HEK293 (cell line): ENCODE data around the gene FAM83F.
A peak's percentile ranks its signal among the peaks of the same experiment; 100 is the strongest.

Source experiments
- CTCF ChIA-PET: fragments of 350-600 bp; formaldehyde crosslinking; extraction: SDS; loops from one replicate; lab custom pipeline; 2021; ENCODE audit warnings: antibody characterized with exemption; lab: Yijun Ruan, JAX
- POLR2A ChIA-PET: fragments of 300-600 bp; formaldehyde crosslinking; extraction: SDS; loops from one replicate; lab custom pipeline; 2020; ENCODE audit warnings: antibody characterized with exemption, inconsistent platforms; lab: Yijun Ruan, JAX
- H3K27ac ChIP-seq: fragments of 200-500 bp; sonication (Bioruptor generic); 2 replicates; pipeline ENCODE4 v1.5.1; 2014; ENCODE audit warnings: low read depth, low read length, control low read depth, inconsistent platforms; ENCODE audit errors: extremely low read depth
- H3K36me3 ChIP-seq, 2 experiments: fragments of 200-500 bp in 1 of 2; sonication (Bioruptor generic) in 1 of 2; 1 replicate in 1 of 2; 2 replicates in 1 of 2; pipeline ENCODE4 v1.5.1; 2014 to 2017; ENCODE audit warnings: inconsistent platforms in 2 of 2, low read length in 2 of 2; ENCODE audit not compliant: control insufficient read depth in 2 of 2, insufficient read depth in 1 of 2
- H3K4me1 ChIP-seq: fragments of 200-500 bp; sonication (Bioruptor generic); 2 replicates; pipeline ENCODE4 v1.5.1; 2014; ENCODE audit warnings: mild to moderate bottlenecking, low read length, inconsistent platforms; ENCODE audit not compliant: control insufficient read depth, insufficient read depth
- H3K4me3 ChIP-seq: 2 replicates; pipeline ENCODE4 v1.5.1; 2011; ENCODE audit warnings: low read depth, mild to moderate bottlenecking, control low read depth, low read length, moderate library complexity
- H3K9me3 ChIP-seq: fragments of 200-500 bp; sonication (Bioruptor generic); 2 replicates; pipeline ENCODE4 v1.5.1; 2014; ENCODE audit warnings: low read depth, low read length, inconsistent platforms; ENCODE audit not compliant: control insufficient read depth, insufficient read depth
- CTCF ChIP-seq: fragments of 450-650 bp; formaldehyde crosslinking; IDR thresholded peaks from 2 replicates; pipeline ENCODE4 v1.5.1; 2016; ENCODE audit warnings: missing biosample characterization, missing genetic modification characterization
- EGR2 ChIP-seq: fragments of 450-650 bp; formaldehyde crosslinking; IDR thresholded peaks from 2 replicates; pipeline ENCODE4 v1.5.1; 2016; ENCODE audit warnings: low read depth, missing biosample characterization, missing genetic modification characterization
- GLI4 ChIP-seq: fragments of 450-650 bp; formaldehyde crosslinking; IDR thresholded peaks from 2 replicates; pipeline ENCODE4 v1.5.1; 2016; ENCODE audit warnings: missing biosample characterization, missing genetic modification characterization
- HOXC10 ChIP-seq: sonication (generic); formaldehyde crosslinking; IDR thresholded peaks from 2 replicates; pipeline ENCODE4 v1.8.1; 2023; ENCODE audit warnings: mild to moderate bottlenecking, missing genetic modification reagents
- IKZF3 ChIP-seq: fragments of 450-650 bp; IDR thresholded peaks from 2 replicates; pipeline ENCODE4 v1.5.0; 2018; ENCODE audit warnings: missing biosample characterization, mild to moderate bottlenecking, missing genetic modification characterization, moderate library complexity
- PRDM1 ChIP-seq: fragments of 450-650 bp; formaldehyde crosslinking; IDR thresholded peaks from 2 replicates; pipeline ENCODE4; 2016; ENCODE audit warnings: missing biosample characterization, missing genetic modification characterization
- WT1 ChIP-seq: fragments of 450-650 bp; formaldehyde crosslinking; IDR thresholded peaks from 2 replicates; pipeline ENCODE4 v1.5.1; 2016; ENCODE audit warnings: missing biosample characterization, missing genetic modification characterization
- ZBTB11 ChIP-seq: fragments of 450-650 bp; formaldehyde crosslinking; conservative IDR thresholded peaks from 2 replicates; pipeline ENCODE4 v1.5.1; 2016; ENCODE audit warnings: low read depth, missing biosample characterization, missing genetic modification characterization
- ZBTB17 ChIP-seq: fragments of 450-650 bp; formaldehyde crosslinking; IDR thresholded peaks from 2 replicates; pipeline ENCODE4 v1.5.1; 2016; ENCODE audit warnings: missing biosample characterization, missing genetic modification characterization
- ZNF155 ChIP-seq: fragments of 450-650 bp; formaldehyde crosslinking; IDR thresholded peaks from 2 replicates; pipeline ENCODE4 v1.5.1; 2016; ENCODE audit warnings: missing biosample characterization, missing genetic modification characterization
- ZNF157 ChIP-seq: fragments of 450-650 bp; formaldehyde crosslinking; IDR thresholded peaks from 2 replicates; pipeline ENCODE4 v1.5.1; 2016; ENCODE audit warnings: missing biosample characterization, missing genetic modification characterization
- ZNF175 ChIP-seq: fragments of 450-650 bp; formaldehyde crosslinking; IDR thresholded peaks from 2 replicates; pipeline ENCODE4 v1.5.1; 2016; ENCODE audit warnings: missing biosample characterization, missing genetic modification characterization
- ZNF184 ChIP-seq: fragments of 450-650 bp; IDR thresholded peaks from 2 replicates; pipeline ENCODE4 v1.5.1; 2018; ENCODE audit warnings: missing biosample characterization, mild to moderate bottlenecking, missing genetic modification characterization
- ZNF26 ChIP-seq: fragments of 450-650 bp; formaldehyde crosslinking; IDR thresholded peaks from 2 replicates; pipeline ENCODE4 v1.5.1; 2016; ENCODE audit warnings: missing biosample characterization, missing genetic modification characterization
- ZNF302 ChIP-seq: fragments of 450-650 bp; formaldehyde crosslinking; IDR thresholded peaks from 2 replicates; pipeline ENCODE4 v1.5.1; 2016; ENCODE audit warnings: missing biosample characterization, missing genetic modification characterization, low read depth
- ZNF530 ChIP-seq: fragments of 450-650 bp; formaldehyde crosslinking; IDR thresholded peaks from 2 replicates; pipeline ENCODE4 v1.5.1; 2016; ENCODE audit warnings: low read depth, missing biosample characterization, missing genetic modification characterization
- ZNF555 ChIP-seq: fragments of 450-650 bp; formaldehyde crosslinking; conservative IDR thresholded peaks from 2 replicates; pipeline ENCODE4 v1.5.1; 2017; ENCODE audit warnings: missing biosample characterization, mild to moderate bottlenecking, missing genetic modification characterization, inconsistent platforms
- ZNF629 ChIP-seq: fragments of 450-650 bp; formaldehyde crosslinking; IDR thresholded peaks from 2 replicates; pipeline ENCODE4 v1.5.1; 2017; ENCODE audit warnings: missing biosample characterization, missing genetic modification characterization
- ZNF660 ChIP-seq: fragments of 450-650 bp; IDR thresholded peaks from 2 replicates; pipeline ENCODE4 v1.5.1; 2018; ENCODE audit warnings: missing biosample characterization, mild to moderate bottlenecking, missing genetic modification characterization
- ZNF76 ChIP-seq: fragments of 450-650 bp; formaldehyde crosslinking; IDR thresholded peaks from 2 replicates; pipeline ENCODE4; 2016; ENCODE audit warnings: low read depth, missing biosample characterization, missing genetic modification characterization, borderline replicate concordance
- ZNF843 ChIP-seq: fragments of 450-650 bp; formaldehyde crosslinking; IDR thresholded peaks from 2 replicates; pipeline ENCODE4 v1.5.1; 2016; ENCODE audit warnings: missing biosample characterization, missing genetic modification characterization
- TF ChIP-seq, protein P1 (sequence below): fragments of 450-650 bp; formaldehyde crosslinking; IDR thresholded peaks from 2 replicates; pipeline ENCODE4 v1.5.1; 2016; ENCODE audit warnings: missing biosample characterization, missing genetic modification characterization

The FAM83F gene

DNA sequence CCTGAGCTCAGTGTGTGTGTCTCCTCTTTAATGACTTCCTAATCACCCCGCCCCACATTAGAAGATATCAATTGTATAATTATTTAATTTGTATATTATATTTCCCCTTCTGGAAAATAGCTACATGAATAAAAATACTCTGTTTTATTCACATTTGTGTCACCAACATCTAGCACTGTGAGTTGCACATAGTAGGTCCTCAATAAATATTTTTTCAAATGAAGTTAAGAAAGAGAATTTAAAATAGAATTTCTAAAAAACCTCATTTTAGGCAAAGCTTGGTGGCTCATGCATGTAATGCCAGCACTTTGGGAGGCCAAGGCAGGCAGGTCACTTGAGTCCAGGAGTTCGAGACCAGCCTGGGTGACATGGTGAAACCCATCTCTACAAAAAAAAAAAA, 59.7 kb downstream of the FAM83F start:
- CTCF ChIA-PET, result interaction anchor here (0.7 to 1.1 kb wide), 6 partner anchors 10 to 429 kb away, joined by 3 to 6 read pairs (median 4); no protein-coding TSS in a partner anchor
- peaks cover 19% of the 10 kb centered on the region for H3K4me1 ChIP-seq

GRCh38 chr22:40055143-40055883, 60.6 kb downstream of the FAM83F start:
- 0 out of 2 replicates have a peak, but pooled peaks have one; percentile 16 for TF ChIP-seq ZNF629 (tag by site-specific recombination)
- TF ChIP-seq ZBTB17, result peak; percentile 30; the same call in 1 of the 2 replicates
- TF ChIP-seq PRDM1 (tag by site-specific recombination), result peak; percentile 77
- TF ChIP-seq ZNF843 (tag by site-specific recombination), result no peak
- no peak for TF ChIP-seq ZNF302
- no peaks in the 10 kb centered on the region for H3K9me3 ChIP-seq
- H3K27ac ChIP-seq, result no peak overlapping the region
- no peaks in the 10 kb centered on the region for H3K36me3 ChIP-seq
- no peak overlapping the region for H3K4me3 ChIP-seq
- POLR2A ChIA-PET, result interaction anchor here (1.2 to 2.9 kb wide), 2 partner anchors 11 to 535 kb away, joined by 3 to 19 read pairs (median 10); partner anchors contain the start of gene ATF4
- CTCF ChIA-PET, result interaction anchor here (0.5 to 0.7 kb wide), 4 partner anchors 12 to 428 kb away, joined by 3 to 4 read pairs (median 3); no protein-coding TSS in a partner anchor
- peaks cover 19% of the 10 kb centered on the region for H3K4me1 ChIP-seq

More for the DNA sequence above, 59.7 kb downstream of the FAM83F start:
- Histone ChIP-seq H3K9me3 (no peaks in the 10 kb centered on the region), H3K27ac (no peak overlapping the region), H3K36me3 (no peaks in the 10 kb centered on the region), H3K4me3 (no peak overlapping the region)
- POLR2A ChIA-PET, result interaction anchor here (2.8 kb wide), 1 partner anchor 10 kb away, joined by 10 read pairs; no protein-coding TSS in a partner anchor
- no peak for TF ChIP-seq ZNF629 (tag by site-specific recombination)
- TF ChIP-seq EGR2, result no peak
- TF ChIP-seq ZNF184, result no peak
- TF ChIP-seq ZNF26 (tag by site-specific recombination), result no peak
- no peak for TF ChIP-seq ZNF175 (tag by site-specific recombination)
- TF ChIP-seq ZNF155 (tag by site-specific recombination), result no peak
- TF ChIP-seq HOXC10 (CRISPR knock-in tag), result no peak
- TF ChIP-seq GLI4 (tag by site-specific recombination), result no peak
- no peak for TF ChIP-seq ZNF555 (tag by site-specific recombination)

GRCh38 chr22:40056154-40056553, 61.4 kb downstream of the FAM83F start:
- ChIA-PET POLR2A (interaction anchor here (1.2 to 2.9 kb wide), 2 partner anchors 12 to 536 kb away, joined by 3 to 19 read pairs; partner anchors contain the start of gene ATF4), CTCF (interaction anchor here (0.7 kb wide), 1 partner anchor 11 kb away, joined by 3 read pairs; no protein-coding TSS in a partner anchor)
- no peak overlapping the region for H3K27ac ChIP-seq
- no peak overlapping the region for H3K4me3 ChIP-seq
- H3K9me3 ChIP-seq, result no peaks in the 10 kb centered on the region
- no peaks in the 10 kb centered on the region for H3K36me3 ChIP-seq
- H3K4me1 ChIP-seq, result peaks cover 19% of the 10 kb centered on the region
- TF ChIP-seq EGR2 (no peak), WT1 (tag by site-specific recombination) (no peak), IKZF3 (no peak), ZNF660 (no peak), ZNF155 (tag by site-specific recombination) (no peak), ZNF157 (tag by site-specific recombination) (no peak), CTCF (tag by site-specific recombination) (no peak), ZNF530 (no peak), ZNF76 (tag by site-specific recombination) (no peak), ZBTB11 (tag by site-specific recombination) (no peak)
- TF ChIP-seq, protein P1, sequence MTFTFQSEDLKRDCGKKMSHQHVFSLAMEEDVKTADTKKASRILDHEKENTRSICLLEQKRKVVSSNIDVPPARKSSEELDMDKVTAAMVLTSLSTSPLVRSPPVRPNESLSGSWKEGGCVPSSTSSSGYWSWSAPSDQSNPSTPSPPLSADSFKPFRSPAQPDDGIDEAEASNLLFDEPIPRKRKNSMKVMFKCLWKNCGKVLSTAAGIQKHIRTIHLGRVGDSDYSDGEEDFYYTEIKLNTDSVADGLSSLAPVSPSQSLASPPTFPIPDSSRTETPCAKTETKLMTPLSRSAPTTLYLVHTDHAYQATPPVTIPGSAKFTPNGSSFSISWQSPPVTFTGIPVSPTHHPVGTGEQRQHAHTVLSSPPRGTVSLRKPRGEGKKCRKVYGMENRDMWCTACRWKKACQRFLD (tag by site-specific recombination), result no peak
